Measurements from ENCODE around the gene INHBA.

Gene INHBA

GRCh38 chr7:41685684-41686083 is 17.2 kb downstream of the INHBA start:
- DNase-seq = no peak

GRCh38 chr7:41682422-41682821 is 20.5 kb downstream of the INHBA start:
- no peak for DNase-seq

GRCh38 chr7:41679566-41679965 is 23.3 kb downstream of the INHBA start:
- no peak for DNase-seq

- no peak for DNase-seq
These were observed 28.3 kb downstream of the INHBA start for GRCh38 chr7:41674505-41675023.

- no peak for DNase-seq
These were observed 41.3 kb downstream of the INHBA start for GRCh38 chr7:41661596-41661995.

GRCh38 chr7:41659539-41659938 is 43.4 kb downstream of the INHBA start:
- DNase-seq = no peak

- no peak for DNase-seq
These were observed 46.5 kb downstream of the INHBA start for GRCh38 chr7:41656366-41656765.

- DNase-seq = no peak
These were observed 47.5 kb downstream of the INHBA start for GRCh38 chr7:41655426-41655825.

GRCh38 chr7:41652267-41652666 is 50.6 kb downstream of the INHBA start:
- no peak for DNase-seq

GRCh38 chr7:41648501-41648900 is 54.4 kb downstream of the INHBA start:
- no peak for DNase-seq

GRCh38 chr7:41643616-41644015 is 59.3 kb downstream of the INHBA start:
- no peak for DNase-seq

GRCh38 chr7:41641665-41642014 is 61.2 kb downstream of the INHBA start:
- DNase-seq = no peak

- DNase-seq = no peak
These were observed 61.8 kb downstream of the INHBA start for GRCh38 chr7:41641011-41641664.

GRCh38 chr7:41640487-41640886 is 62.4 kb downstream of the INHBA start:
- DNase-seq = no peak

- DNase-seq = no peak
These were observed 65.8 kb downstream of the INHBA start for GRCh38 chr7:41637049-41637448.
